HG03159 (cell line): ENCODE measurements around the gene PHPT1.
A peak's percentile ranks its signal among the peaks of the same experiment; 100 is the strongest.
"Not testable (repeated sequence)": the region's sequence is repeated elsewhere in the genome, so short reads cannot be mapped to it uniquely, and the experiment has no call there.

ENCODE experiments used
- ATAC-seq: cut with Tn5 transposase; IDR thresholded peaks from one replicate; pipeline ENCODE4 v1.9.1; 2021; ENCODE audit warnings: mild to moderate bottlenecking, moderate library complexity; ENCODE audit not compliant: unreplicated experiment

The PHPT1 gene

GRCh38 chr9:136849038-136849959 is at the start of gene PHPT1:
TSS of gene PHPT1 (plus strand) at chr9:136849409. CDS start at chr9:136849431, 22 bp downstream.
- ATAC-seq, result peak; percentile 83

- peak; percentile 49 for ATAC-seq
Observed at GRCh38 chr9:136799854-136800657, 49.2 kb upstream of the PHPT1 start.

GRCh38 chr9:136802321-136802720 is 46.9 kb upstream of the PHPT1 start:
- ATAC-seq, result no peak

DNA sequence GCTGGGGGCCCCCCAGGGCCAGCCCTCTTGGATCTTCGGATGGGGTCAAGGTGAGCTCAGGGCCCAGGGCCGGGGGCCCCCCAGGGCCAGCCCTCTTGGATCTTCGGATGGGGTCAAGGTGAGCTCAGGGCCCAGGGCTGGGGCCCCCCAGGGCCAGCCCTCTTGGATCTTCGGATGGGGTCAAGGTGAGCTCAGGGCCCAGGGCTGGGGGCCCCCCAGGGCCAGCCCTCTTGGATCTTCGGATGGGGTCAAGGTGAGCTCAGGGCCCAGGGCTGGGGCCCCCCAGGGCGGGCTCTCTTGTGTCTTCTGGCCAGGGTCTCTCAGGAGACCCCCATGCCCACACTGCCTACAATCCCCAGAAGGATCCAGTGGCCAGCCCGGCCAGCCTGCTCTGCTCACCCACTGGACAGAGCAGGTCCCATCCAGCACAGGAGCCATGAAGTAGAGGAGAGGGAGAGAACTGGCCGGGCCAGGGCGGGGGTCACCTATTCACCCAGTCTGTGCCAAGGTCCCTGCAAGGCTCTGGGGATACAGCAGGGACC is 46.1 kb upstream of the PHPT1 start:
- not testable (repeated sequence) for ATAC-seq

GRCh38 chr9:136803551-136804508 is 45.4 kb upstream of the PHPT1 start:
- no peak for ATAC-seq

GRCh38 chr9:136804509-136805206 is 44.6 kb upstream of the PHPT1 start:
- ATAC-seq, result no peak

GRCh38 chr9:136805207-136805740 is 43.9 kb upstream of the PHPT1 start:
- ATAC-seq, result no peak

DNA sequence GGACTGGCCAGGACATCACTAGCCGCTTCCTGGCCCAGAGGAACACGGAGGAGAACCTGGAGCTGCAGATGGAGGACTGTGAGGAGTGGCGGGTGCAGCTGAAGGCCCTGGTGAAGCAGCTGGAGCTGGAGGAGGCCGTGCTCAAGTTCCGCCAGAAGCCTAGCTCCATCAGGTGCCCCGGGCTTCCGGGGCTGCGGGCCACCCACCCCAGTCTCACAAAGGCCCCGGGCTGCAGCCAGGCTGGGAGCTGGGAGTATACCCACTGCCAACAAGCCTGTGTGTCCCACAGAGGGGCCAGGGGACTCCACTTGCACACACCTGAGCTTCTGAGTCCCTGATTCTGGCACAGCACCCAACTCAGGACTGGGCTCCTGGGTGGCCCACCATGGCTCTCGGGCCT is 43.1 kb upstream of the PHPT1 start:
- no peak for ATAC-seq

DNA sequence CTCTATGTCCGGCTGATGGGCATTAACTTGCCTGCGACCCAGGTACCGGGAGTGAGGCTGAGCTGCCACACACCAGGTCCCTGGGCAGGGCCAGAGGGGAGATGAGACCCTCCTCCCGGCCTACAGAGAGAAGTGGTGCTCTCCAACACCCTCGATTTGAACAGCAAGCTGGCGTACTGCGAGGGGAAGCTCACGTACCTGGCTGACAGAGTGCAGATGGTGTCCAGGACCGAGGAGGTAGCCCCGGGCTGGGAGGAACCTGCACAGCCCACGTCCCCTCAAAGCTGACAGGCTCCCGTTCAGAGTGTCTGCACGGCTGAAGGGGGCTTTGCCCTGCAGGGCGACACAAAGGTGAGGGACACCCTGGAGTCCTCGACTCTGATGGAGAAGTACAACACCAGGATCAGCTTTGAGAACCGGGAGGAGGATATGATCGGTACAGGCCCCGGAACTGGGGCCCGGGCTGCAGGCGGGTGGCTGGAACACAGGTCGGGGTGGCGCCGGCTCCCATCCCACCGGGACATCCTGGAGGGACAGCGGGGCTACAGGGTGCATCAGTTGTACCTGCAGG is 42.5 kb upstream of the PHPT1 start:
- no peak for ATAC-seq

DNA sequence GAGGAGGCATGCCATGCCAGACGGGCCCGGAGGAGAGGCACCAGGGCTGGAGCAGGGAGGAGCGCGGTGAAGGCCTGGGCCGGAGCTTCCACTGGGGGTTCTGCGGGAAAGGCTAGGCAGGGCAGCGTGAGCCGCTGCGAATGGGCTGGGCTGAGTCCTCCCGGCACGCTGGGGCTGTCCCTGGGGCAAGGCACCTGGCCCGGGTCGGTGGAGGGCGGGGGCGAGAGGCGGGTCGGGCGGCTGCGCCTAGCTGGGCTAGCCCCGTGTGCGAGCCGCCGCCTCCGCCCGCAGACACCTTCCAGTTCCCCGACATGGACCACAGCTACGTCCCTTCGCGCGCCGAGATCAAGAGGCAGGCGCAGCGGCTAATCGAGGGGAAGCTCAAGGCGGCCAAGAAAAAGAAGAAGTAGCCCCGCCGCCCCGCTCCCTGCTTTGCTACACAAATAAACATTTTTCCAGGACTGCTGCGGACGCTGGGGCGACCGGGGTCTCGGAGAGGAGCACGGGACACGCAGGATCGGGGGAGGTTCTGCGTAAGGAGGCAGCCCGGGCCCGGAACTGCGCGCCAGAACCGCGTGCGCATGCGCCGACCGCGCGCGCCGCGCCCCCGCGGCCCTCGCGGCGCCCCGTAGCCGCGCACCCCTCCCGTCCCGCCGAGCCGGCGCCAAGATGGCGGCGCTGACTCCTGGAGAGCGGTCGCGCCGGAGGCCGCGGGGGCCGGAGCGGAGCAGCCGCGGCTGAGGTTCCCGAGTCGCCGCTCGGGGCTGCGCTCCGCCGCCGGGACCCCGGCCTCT is 41.7 kb upstream of the PHPT1 start, which contains the start of gene RABL6:
TSS of gene RABL6 (plus strand) at position 668 of the 794 bp plus-strand sequence. CDS start 249 bp downstream, outside the sequence.
- peak; percentile 71 for ATAC-seq

- peak; percentile 30 for ATAC-seq
Observed at GRCh38 chr9:136808075-136808805, 41.0 kb upstream of the PHPT1 start.

GRCh38 chr9:136808806-136809158 is 40.4 kb upstream of the PHPT1 start:
- no peak for ATAC-seq

- ATAC-seq, result no peak
Observed at GRCh38 chr9:136814725-136815421, 34.3 kb upstream of the PHPT1 start.

- no peak for ATAC-seq
Observed at GRCh38 chr9:136815422-136815782, 33.8 kb upstream of the PHPT1 start.

DNA sequence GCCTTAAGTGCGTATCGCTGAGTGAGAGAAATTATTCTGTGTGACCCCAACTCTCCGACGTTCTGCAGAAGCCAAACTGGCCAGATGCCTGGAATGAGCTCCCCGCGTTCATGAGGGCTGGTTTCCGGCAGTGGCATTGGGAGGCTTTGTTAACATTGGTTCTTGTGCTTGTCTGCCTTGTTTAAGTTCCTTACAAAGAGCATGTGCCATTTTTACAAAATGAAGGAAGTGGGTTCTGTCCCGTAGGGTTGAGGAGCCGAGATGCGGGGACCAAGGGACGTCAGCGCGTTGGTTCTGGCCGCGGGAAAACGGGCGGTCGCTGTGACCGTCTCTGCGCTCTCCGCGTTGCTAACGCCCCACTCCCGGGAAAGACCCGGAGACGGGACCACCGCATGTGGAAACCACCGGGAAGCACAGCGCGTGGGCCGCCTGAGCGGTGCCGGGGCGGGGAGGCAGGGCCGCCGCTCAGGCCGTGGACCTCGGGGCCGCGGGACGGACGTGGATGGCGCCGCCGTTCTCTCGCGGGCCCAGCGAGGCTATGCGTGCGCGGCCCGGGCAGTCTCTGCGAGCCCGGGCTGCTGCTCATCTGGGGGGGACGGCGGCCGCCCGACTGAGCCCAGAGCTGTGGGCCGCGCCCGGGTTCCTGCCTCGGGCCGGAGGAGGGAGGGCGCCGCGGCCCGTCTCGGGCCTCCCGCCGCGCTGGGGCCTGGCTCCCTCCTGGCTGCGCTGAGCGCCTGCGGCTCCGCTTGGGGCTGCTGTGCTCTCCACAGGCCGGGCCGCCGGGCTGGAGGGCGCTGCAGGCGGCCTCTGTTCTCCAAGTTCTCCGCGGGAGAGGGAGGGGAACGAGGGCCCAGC is 28.0 kb upstream of the PHPT1 start:
- ATAC-seq, result no peak
